ENCODE measurements around the gene HLA-A. TPM values are rescaled to one million over a fixed set of nuclear protein-coding genes. Genes with fewer than 3 reads are reported as not detected.
A peak's percentile ranks its signal among the peaks of the same experiment; 100 is the strongest.
"Not testable (repeated sequence)": the region's sequence is repeated elsewhere in the genome, so short reads cannot be mapped to it uniquely, and the experiment has no call there.

Gene HLA-A
- total and polyA plus RNA-seq, 5 donors from 2014 or later, result 2,388 to 5,572 (median 3,890) TPM

DNA sequence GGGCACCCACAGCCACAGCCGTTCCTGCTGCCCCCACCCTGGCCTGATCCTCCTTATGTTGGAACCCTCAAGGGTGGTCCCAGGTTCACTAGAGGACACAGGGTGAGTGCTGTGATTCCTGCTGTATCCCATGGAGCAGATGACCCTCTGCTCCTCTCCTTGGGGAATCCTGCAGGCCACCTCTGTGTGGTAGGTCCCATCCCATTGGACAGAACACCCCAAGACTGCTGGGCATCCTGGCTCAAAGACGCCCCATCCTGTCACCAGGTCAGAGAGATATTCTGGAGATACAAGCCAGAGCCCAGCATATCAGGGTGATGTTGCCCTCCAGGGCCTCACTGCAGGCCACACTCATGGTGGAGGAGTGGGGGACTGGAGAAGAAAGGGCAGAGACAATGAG, 28.4 kb downstream of the HLA-A start:
- Histone ChIP-seq H3K9me3 (ENCODE audit: control insufficient read depth in 2 of 2, low read length in 2 of 2) (no peaks in the 10 kb centered on the region), H3K4me1 (ENCODE audit: control insufficient read depth, insufficient read depth, low read length, poor library complexity, severe bottlenecking) (peaks cover 42% of the 10 kb centered on the region), H3K4me3 (ENCODE audit: low read depth, low read length) (no peak overlapping the region), H3K36me3 (ENCODE audit: control insufficient read depth, insufficient read depth, low read length) (no peaks in the 10 kb centered on the region), H3K27me3 (ENCODE audit: control insufficient read depth, insufficient read depth, low read length) (peaks cover 2% of the 10 kb centered on the region), H3K27ac (ENCODE audit: insufficient read depth, low read length, poor library complexity, severe bottlenecking) (no peak overlapping the region)
- no peak overlapping the region for H3K4me3 Mint-ChIP-seq
- peaks cover 54% of the 10 kb centered on the region for H3K27me3 Mint-ChIP-seq
- H3K27ac Mint-ChIP-seq, result no peak overlapping the region
- ATAC-seq (ENCODE audit: low read depth in 2 of 2) (no peak), DNase-seq (no peak)
- no peaks in the 10 kb centered on the region for H3K9me3 Mint-ChIP-seq
- H3K4me1 Mint-ChIP-seq, result peaks cover 16 to 58% (median 47%) of the 10 kb centered on the region in 4 donors
- no peaks in the 10 kb centered on the region for H3K36me3 Mint-ChIP-seq

DNA sequence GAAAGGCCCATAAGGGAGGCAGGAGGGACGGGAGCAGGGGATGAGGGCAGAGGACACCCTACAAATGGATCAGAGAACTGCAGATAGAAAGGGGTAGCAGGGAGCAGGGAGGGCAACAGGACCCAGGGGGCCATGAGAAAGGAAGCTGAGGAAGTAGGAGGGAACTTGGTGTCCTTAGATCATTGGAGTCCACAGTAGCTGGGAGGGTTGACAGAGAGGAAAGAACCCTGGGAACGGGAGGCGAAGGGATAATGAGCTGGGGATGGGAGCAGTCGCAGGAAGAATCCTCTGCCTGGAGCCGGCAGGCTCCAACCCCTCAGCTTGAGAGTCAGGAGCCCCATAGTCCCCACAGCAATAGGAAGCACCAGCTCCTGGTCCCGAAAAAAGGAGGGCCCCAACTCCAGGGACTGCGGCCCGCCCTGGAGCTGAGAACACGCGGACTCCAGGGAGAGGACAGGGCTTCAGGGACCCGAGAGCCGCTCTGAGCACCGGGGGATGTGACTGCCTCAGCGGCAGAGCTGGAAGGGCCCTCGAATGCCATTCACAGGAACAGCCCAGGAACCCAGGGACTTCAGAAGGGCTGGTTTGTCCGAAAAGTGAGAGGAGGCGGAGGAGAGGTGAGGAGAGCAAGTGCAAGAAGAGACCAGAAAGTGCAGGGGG, 32.7 kb downstream of the HLA-A start:
- Histone ChIP-seq H3K9me3 (ENCODE audit: control insufficient read depth in 2 of 2, low read length in 2 of 2) (no peaks in the 10 kb centered on the region), H3K4me1 (ENCODE audit: control insufficient read depth, insufficient read depth, low read length, poor library complexity, severe bottlenecking) (peaks cover 35% of the 10 kb centered on the region), H3K27me3 (ENCODE audit: control insufficient read depth, insufficient read depth, low read length) (peaks cover 22% of the 10 kb centered on the region), H3K27ac (ENCODE audit: insufficient read depth, low read length, poor library complexity, severe bottlenecking) (no peak overlapping the region), H3K4me3 (ENCODE audit: low read depth, low read length) (no peak overlapping the region), H3K36me3 (ENCODE audit: control insufficient read depth, insufficient read depth, low read length) (no peaks in the 10 kb centered on the region)
- DNase-seq (no peak), ATAC-seq (ENCODE audit: low read depth in 2 of 2) (no peak)
- peaks cover 66% of the 10 kb centered on the region for H3K27me3 Mint-ChIP-seq
- peak overlapping the region in 1 of 3 donors; percentile 29 for H3K27ac Mint-ChIP-seq
- peaks cover 11 to 53% (median 33%) of the 10 kb centered on the region in 4 donors for H3K4me1 Mint-ChIP-seq
- H3K36me3 Mint-ChIP-seq, result no peaks in the 10 kb centered on the region
- H3K9me3 Mint-ChIP-seq, result peaks cover 0 to 3% (median 0%) of the 10 kb centered on the region in 7 donors
- H3K4me3 Mint-ChIP-seq, result peak overlapping the region in 3 of 4 donors; percentile 53 to 90 (median 90)

DNA sequence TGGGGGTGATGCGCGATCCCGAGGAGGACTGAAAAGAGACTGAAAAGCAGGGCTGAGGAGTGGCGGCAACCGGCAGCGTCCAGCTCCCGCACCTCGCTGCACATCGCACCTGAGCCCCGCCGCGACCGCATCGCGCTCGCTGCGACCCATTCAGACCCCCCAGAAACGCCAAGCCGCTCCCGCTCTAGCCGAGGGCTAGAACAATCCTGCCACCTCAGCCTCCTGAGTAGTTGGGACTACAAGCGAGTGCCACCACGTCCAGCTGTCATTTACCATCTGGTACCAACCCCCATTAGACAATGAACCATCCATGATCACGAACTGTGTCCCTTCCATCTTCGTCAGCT, 33.2 kb downstream of the HLA-A start:
- Mint-ChIP-seq H3K4me3 (peak overlapping the region in 3 of 4 donors; percentile 53 to 90 (median 90)), H3K4me1 (peaks cover 11 to 53% (median 33%) of the 10 kb centered on the region in 4 donors), H3K27ac (no peak overlapping the region), H3K27me3 (peaks cover 67% of the 10 kb centered on the region), H3K36me3 (no peaks in the 10 kb centered on the region), H3K9me3 (peaks cover 0 to 3% (median 0%) of the 10 kb centered on the region in 7 donors)
- Histone ChIP-seq H3K27ac (ENCODE audit: insufficient read depth, low read length, poor library complexity, severe bottlenecking) (no peak overlapping the region), H3K27me3 (ENCODE audit: control insufficient read depth, insufficient read depth, low read length) (peaks cover 22% of the 10 kb centered on the region), H3K4me1 (ENCODE audit: control insufficient read depth, insufficient read depth, low read length, poor library complexity, severe bottlenecking) (peaks cover 35% of the 10 kb centered on the region), H3K9me3 (ENCODE audit: control insufficient read depth in 2 of 2, low read length in 2 of 2) (no peaks in the 10 kb centered on the region), H3K36me3 (ENCODE audit: control insufficient read depth, insufficient read depth, low read length) (no peaks in the 10 kb centered on the region), H3K4me3 (ENCODE audit: low read depth, low read length) (no peak overlapping the region)
- ATAC-seq (ENCODE audit: low read depth in 2 of 2) (no peak), DNase-seq (no peak)

DNA sequence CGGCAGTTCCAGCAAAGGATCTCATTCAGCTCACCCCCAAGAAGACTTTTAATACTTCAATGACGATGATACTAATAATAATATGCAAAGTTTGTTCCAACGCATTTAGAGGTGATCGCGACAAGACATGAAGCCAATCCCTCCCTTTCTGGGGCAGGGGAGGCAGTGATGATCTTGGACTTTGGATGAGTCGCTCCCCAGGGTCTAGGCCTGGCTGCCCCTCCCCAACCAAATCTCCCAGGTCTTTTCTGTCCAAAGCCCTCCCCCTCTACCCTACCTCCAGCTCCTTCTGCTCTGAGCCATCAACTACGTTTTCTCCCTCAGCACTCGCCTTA, 33.9 kb downstream of the HLA-A start:
- H3K27ac Mint-ChIP-seq, result peak overlapping the region in 1 of 3 donors; percentile 72
- H3K36me3 ChIP-seq (ENCODE audit: control insufficient read depth, insufficient read depth, low read length), result no peaks in the 10 kb centered on the region
- no peak for DNase-seq
- H3K4me1 Mint-ChIP-seq, result peaks cover 11 to 53% (median 33%) of the 10 kb centered on the region in 4 donors
- H3K27ac ChIP-seq (ENCODE audit: insufficient read depth, low read length, poor library complexity, severe bottlenecking), result no peak overlapping the region
- peaks cover 0 to 3% (median 0%) of the 10 kb centered on the region in 7 donors for H3K9me3 Mint-ChIP-seq
- H3K9me3 ChIP-seq (ENCODE audit: control insufficient read depth in 2 of 2, low read length in 2 of 2), result no peaks in the 10 kb centered on the region
- H3K4me3 ChIP-seq (ENCODE audit: low read depth, low read length), result peak overlapping the region; percentile 26
- peaks cover 35% of the 10 kb centered on the region for H3K4me1 ChIP-seq (ENCODE audit: control insufficient read depth, insufficient read depth, low read length, poor library complexity, severe bottlenecking)
- peak overlapping the region; percentile 53 to 90 (median 86) for H3K4me3 Mint-ChIP-seq
- peaks cover 22% of the 10 kb centered on the region for H3K27me3 ChIP-seq (ENCODE audit: control insufficient read depth, insufficient read depth, low read length)
- peaks cover 70% of the 10 kb centered on the region for H3K27me3 Mint-ChIP-seq
- no peak for ATAC-seq (ENCODE audit: low read depth in 2 of 2)
- H3K36me3 Mint-ChIP-seq, result no peaks in the 10 kb centered on the region

DNA sequence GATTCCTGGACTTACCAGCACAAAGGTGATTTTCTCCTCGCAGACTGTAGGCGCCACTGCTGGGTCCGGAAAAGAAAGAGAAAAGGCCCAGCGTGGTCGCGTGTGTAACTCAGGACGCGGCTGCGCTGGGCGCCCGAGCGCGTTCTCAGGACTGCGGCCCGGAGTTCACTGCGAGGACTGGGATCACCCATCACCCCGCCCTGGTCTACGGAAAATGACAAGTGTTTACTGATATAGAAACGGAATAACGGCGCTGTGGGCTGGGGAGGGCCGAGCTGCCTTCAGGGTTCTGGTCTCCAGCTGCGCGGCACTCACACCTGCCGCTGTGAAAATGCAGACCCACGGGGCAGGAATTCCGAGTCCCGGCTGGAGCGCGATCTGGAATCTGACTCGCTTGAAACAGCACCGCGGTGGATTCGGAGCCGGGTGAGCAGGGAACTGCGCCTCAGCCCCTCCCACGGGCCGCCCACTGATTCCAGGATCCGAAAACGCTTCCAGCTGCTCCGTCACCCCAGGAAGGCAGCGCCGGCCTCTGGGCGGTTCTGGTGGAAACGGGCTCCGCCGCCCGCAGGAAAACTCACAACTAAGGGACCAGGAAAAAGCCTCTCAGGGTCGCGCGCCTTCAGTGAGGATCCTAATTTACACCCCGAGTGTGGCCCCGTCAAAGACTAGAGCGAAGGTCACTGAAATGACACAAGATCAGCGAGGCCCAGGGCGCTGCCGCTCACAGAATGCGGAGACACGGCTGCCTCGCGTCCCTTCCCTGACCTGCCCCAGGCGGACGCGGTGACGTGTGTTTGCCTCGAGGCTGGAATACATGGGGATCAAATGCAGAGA, 34.5 kb downstream of the HLA-A start:
- Histone ChIP-seq H3K27me3 (ENCODE audit: control insufficient read depth, insufficient read depth, low read length) (peaks cover 22% of the 10 kb centered on the region), H3K4me3 (ENCODE audit: low read depth, low read length) (peak overlapping the region; percentile 26), H3K9me3 (ENCODE audit: control insufficient read depth in 2 of 2, low read length in 2 of 2) (no peaks in the 10 kb centered on the region), H3K4me1 (ENCODE audit: control insufficient read depth, insufficient read depth, low read length, poor library complexity, severe bottlenecking) (peaks cover 35% of the 10 kb centered on the region), H3K27ac (ENCODE audit: insufficient read depth, low read length, poor library complexity, severe bottlenecking) (no peak overlapping the region), H3K36me3 (ENCODE audit: control insufficient read depth, insufficient read depth, low read length) (no peaks in the 10 kb centered on the region)
- Mint-ChIP-seq H3K4me1 (peaks cover 11 to 47% (median 31%) of the 10 kb centered on the region in 4 donors), H3K36me3 (no peaks in the 10 kb centered on the region), H3K4me3 (peak overlapping the region; percentile 53 to 90 (median 86)), H3K9me3 (peaks cover 0 to 3% (median 0%) of the 10 kb centered on the region in 7 donors), H3K27me3 (peaks cover 66% of the 10 kb centered on the region), H3K27ac (peak overlapping the region; percentile 35 to 72 (median 55))
- ATAC-seq (ENCODE audit: low read depth in 2 of 2) (peak; percentile 78 to 83), DNase-seq (peak; percentile 27 to 76 (median 59))

DNA sequence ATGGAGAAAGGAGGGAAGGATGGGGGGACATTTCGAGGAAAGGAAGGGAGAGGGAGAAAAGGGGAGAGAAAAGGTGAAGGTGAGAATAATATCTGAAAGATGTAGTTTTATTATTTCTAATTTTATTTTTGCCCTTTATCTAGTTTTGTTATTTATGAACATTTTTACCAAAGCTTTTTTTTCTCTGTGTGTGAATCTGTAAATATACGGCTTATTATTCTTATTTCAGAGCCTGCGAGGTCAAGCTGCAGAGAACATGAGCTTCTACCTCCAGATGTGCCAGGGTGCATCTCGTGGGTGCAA, 35.0 kb downstream of the HLA-A start:
- Mint-ChIP-seq H3K9me3 (peaks cover 0 to 3% (median 0%) of the 10 kb centered on the region in 7 donors), H3K4me3 (peak overlapping the region; percentile 26 to 90 (median 86)), H3K36me3 (no peaks in the 10 kb centered on the region), H3K27ac (peak overlapping the region in 1 of 3 donors; percentile 55), H3K4me1 (peaks cover 11 to 41% (median 29%) of the 10 kb centered on the region in 4 donors), H3K27me3 (peaks cover 64% of the 10 kb centered on the region)
- DNase-seq (no peak), ATAC-seq (ENCODE audit: low read depth in 2 of 2) (no peak)
- peak overlapping the region; percentile 26 for H3K4me3 ChIP-seq (ENCODE audit: low read depth, low read length)
- no peaks in the 10 kb centered on the region for H3K36me3 ChIP-seq (ENCODE audit: control insufficient read depth, insufficient read depth, low read length)
- H3K4me1 ChIP-seq (ENCODE audit: control insufficient read depth, insufficient read depth, low read length, poor library complexity, severe bottlenecking), result peaks cover 31% of the 10 kb centered on the region
- no peaks in the 10 kb centered on the region for H3K9me3 ChIP-seq (ENCODE audit: control insufficient read depth in 2 of 2, low read length in 2 of 2)
- peaks cover 22% of the 10 kb centered on the region for H3K27me3 ChIP-seq (ENCODE audit: control insufficient read depth, insufficient read depth, low read length)
- H3K27ac ChIP-seq (ENCODE audit: insufficient read depth, low read length, poor library complexity, severe bottlenecking), result no peak overlapping the region

DNA sequence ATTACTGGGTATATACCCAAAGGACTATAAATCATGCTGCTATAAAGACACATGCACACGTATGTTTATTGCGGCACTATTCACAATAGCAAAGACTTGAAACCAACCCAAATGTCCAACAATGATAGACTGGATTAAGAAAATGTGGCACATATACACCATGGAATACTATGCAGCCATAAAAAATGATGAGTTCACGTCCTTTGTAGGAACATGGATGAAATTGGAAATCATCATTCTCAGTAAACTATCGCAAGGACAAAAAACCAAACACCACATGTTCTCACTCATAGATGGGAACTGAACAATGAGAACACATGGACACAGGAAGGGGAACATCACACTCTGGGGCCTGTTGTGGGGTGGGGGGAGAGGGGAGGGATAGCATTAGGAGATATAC, 37.7 kb downstream of the HLA-A start:
- Histone ChIP-seq H3K4me1 (ENCODE audit: control insufficient read depth, insufficient read depth, low read length, poor library complexity, severe bottlenecking) (peaks cover 24% of the 10 kb centered on the region), H3K27me3 (ENCODE audit: control insufficient read depth, insufficient read depth, low read length) (peaks cover 22% of the 10 kb centered on the region)
- H3K4me1 Mint-ChIP-seq, result peaks cover 7 to 23% (median 17%) of the 10 kb centered on the region in 4 donors
- H3K27ac ChIP-seq (ENCODE audit: insufficient read depth, low read length, poor library complexity, severe bottlenecking); H3K9me3 ChIP-seq (ENCODE audit: control insufficient read depth in 2 of 2, low read length in 2 of 2); H3K36me3 Mint-ChIP-seq; H3K27ac Mint-ChIP-seq; ATAC-seq (ENCODE audit: low read depth in 2 of 2); H3K4me3 ChIP-seq (ENCODE audit: low read depth, low read length); H3K9me3 Mint-ChIP-seq; DNase-seq; H3K4me3 Mint-ChIP-seq; H3K36me3 ChIP-seq (ENCODE audit: control insufficient read depth, insufficient read depth, low read length): not testable (repeated sequence)
- peaks cover 45% of the 10 kb centered on the region for H3K27me3 Mint-ChIP-seq

Measured in CD4-positive, CD25-positive, alpha-beta regulatory T cell (primary cell).